ENCODE data around the gene CECR2. TPM values are rescaled to one million over a fixed set of nuclear protein-coding genes. Genes with fewer than 3 reads are reported as not detected.

Gene CECR2
- total RNA-seq, 1 experiment from 2014 or later = 154 TPM

- no peak overlapping the region for H3K4ac ChIP-seq (ENCODE audit: low read depth, low read length)
- no peaks in the 10 kb centered on the region; a peak in 1 of 7 replicates for H3K36me3 Mint-ChIP-seq (ENCODE audit: insufficient read depth in 1 of 3, low read depth in 3 of 3)
- H4K20me1 ChIP-seq (ENCODE audit: control insufficient read depth, insufficient read depth, insufficient read length) = no peaks in the 10 kb centered on the region
- no peak overlapping the region for H2BK20ac ChIP-seq (ENCODE audit: low read depth, low read length, poor library complexity, severe bottlenecking)
- peaks cover 6 to 7% of the 10 kb centered on the region in 2 experiments; a peak in 3 of 4 replicates for H3K4me1 Mint-ChIP-seq
- no peak overlapping the region for H3K4me2 ChIP-seq (ENCODE audit: insufficient read depth, insufficient read length, low read length)
- H4K91ac ChIP-seq (ENCODE audit: insufficient read length, low read depth, low read length) = no peak overlapping the region
- no peaks in the 10 kb centered on the region for H3K27me3 ChIP-seq (ENCODE audit: insufficient read depth, low read length)
- H2BK12ac ChIP-seq (ENCODE audit: insufficient read length, low read depth, low read length) = no peak overlapping the region
- H2BK15ac ChIP-seq (ENCODE audit: low read depth, low read length) = no peak overlapping the region
- no peaks in the 10 kb centered on the region for H3K79me1 ChIP-seq (ENCODE audit: insufficient read depth, low read depth, low read length, poor library complexity, severe bottlenecking)
- no peak overlapping the region for H3K23ac ChIP-seq (ENCODE audit: insufficient read length, low read depth, low read length)
- WGBS (ENCODE audit: extremely low coverage, insufficient read length, low lambda C conversion rate) = no CpG with 5 or more reads among the region's 14 CpGs
- H2BK120ac ChIP-seq (ENCODE audit: low read depth, low read length, poor library complexity, severe bottlenecking) = no peak overlapping the region
- H3K18ac ChIP-seq (ENCODE audit: insufficient read length, low read depth, low read length) = no peak overlapping the region
- no peak for DNase-seq
- 0 out of 7 replicates have a peak overlapping the region, but pooled peaks of 1 of the 3 experiments have one; percentile 2 for H3K27ac Mint-ChIP-seq
- no peaks in the 10 kb centered on the region for H3K9me3 Mint-ChIP-seq
- no peak overlapping the region for H2AK5ac ChIP-seq (ENCODE audit: insufficient read length, low read length)
- no peaks in the 10 kb centered on the region for H3K4me1 ChIP-seq (ENCODE audit: insufficient read depth, low read length)
- no peaks in the 10 kb centered on the region for H3K23me2 ChIP-seq (ENCODE audit: insufficient read length, low read depth, low read length, poor library complexity, severe bottlenecking)
- no peak overlapping the region for H3K14ac ChIP-seq (ENCODE audit: insufficient read depth, low read length)
- no peak overlapping the region for H4K8ac ChIP-seq (replicated peaks; ENCODE audit: insufficient read length, low read depth, low read length)
- H3K79me2 ChIP-seq (ENCODE audit: insufficient read depth, low read length) = no peaks in the 10 kb centered on the region
- no peak overlapping the region for H3K9ac ChIP-seq (ENCODE audit: extremely low read depth, insufficient read length, low read length)
- no peak overlapping the region for H2AFZ ChIP-seq (ENCODE audit: low read length)
- no peak overlapping the region for H3K56ac ChIP-seq (ENCODE audit: insufficient read length, low read depth, low read length)
- no peak overlapping the region for H3K4me3 Mint-ChIP-seq
- H3T11ph ChIP-seq (ENCODE audit: low read length) = no peak overlapping the region
- no peak overlapping the region for H3K27ac ChIP-seq (ENCODE audit: insufficient read length, low read depth, low read length)
- no peak for TF ChIP-seq CTCF (conservative IDR thresholded peaks at IDR 0.05)
- H2BK5ac ChIP-seq (ENCODE audit: insufficient read length, low read length) = no peak overlapping the region
- H3K9me3 ChIP-seq (ENCODE audit: control insufficient read depth, low read depth, low read length) = no peaks in the 10 kb centered on the region
- H3K27me3 Mint-ChIP-seq (ENCODE audit: low read depth) = no peaks in the 10 kb centered on the region
- no peak overlapping the region for H4K5ac ChIP-seq (ENCODE audit: insufficient read length, low read depth, low read length)
Observed at GRCh38 chr22:17348464-17349103, 20.7 kb upstream of the CECR2 start.
